Heart left ventricle (tissue), 16 donors: ENCODE results near the gene CGAS. TPM values are rescaled to one million over a fixed set of nuclear protein-coding genes. Genes with fewer than 3 reads are reported as not detected.
A peak's percentile ranks its signal among the peaks of the same experiment; 100 is the strongest.
"Not testable (repeated sequence)": the region's sequence is repeated elsewhere in the genome, so short reads cannot be mapped to it uniquely, and the experiment has no call there.

ENCODE experiments used
- ATAC-seq, 4 donors: fragments of 200-7000 bp; cut with Tn5 transposase; one replicate each; pipeline ENCODE4 v1.9.1; 2020 to 2022; ENCODE audit warnings: moderate library complexity in 4 of 4, mild to moderate bottlenecking in 3 of 4, moderate number of reproducible peaks in 1 of 4
- DNase-seq, 5 donors: peaks; one replicate each; pipeline ENCODE4 v3.0.0-alpha.2; 2020
- H3K27ac ChIP-seq, 12 donors: fragments of 200-600 bp; sonication (generic) in 4 of 12; one replicate each; pipeline versions ENCODE4 v1.5.0 to v1.8.0; 2016 to 2022; ENCODE audit warnings: mild to moderate bottlenecking in 2 of 12
- H3K27me3 ChIP-seq, 9 donors: fragments of 200-600 bp; sonication (generic) in 2 of 9; one replicate each; pipeline versions ENCODE4 v1.5.1 to v1.8.0; 2016 to 2022; ENCODE audit warnings: mild to moderate bottlenecking in 3 of 9
- H3K36me3 ChIP-seq, 9 donors: fragments of 200-600 bp; sonication (generic) in 2 of 9; one replicate each; pipeline versions ENCODE4 v1.5.0 to v1.8.0; 2018 to 2022; ENCODE audit warnings: mild to moderate bottlenecking in 2 of 9
- H3K4me1 ChIP-seq, 12 donors: fragments of 200-600 bp; sonication (generic) in 4 of 12; one replicate each; pipeline versions ENCODE4 v1.5.0 to v1.8.0; 2016 to 2022; ENCODE audit warnings: mild to moderate bottlenecking in 3 of 12
- H3K4me3 ChIP-seq, 12 donors: fragments of 200-600 bp; sonication (generic) in 4 of 12; one replicate each; pipeline versions ENCODE4 v1.5.0 to v1.8.0; 2017 to 2022; ENCODE audit warnings: mild to moderate bottlenecking in 9 of 12, moderate library complexity in 4 of 12
- H3K9me3 ChIP-seq, 12 donors: fragments of 200-600 bp; sonication (generic) in 4 of 12; one replicate each; pipeline versions ENCODE4 v1.5.0 to v1.8.0; 2016 to 2022; ENCODE audit warnings: mild to moderate bottlenecking in 1 of 12
- CTCF ChIP-seq, 12 donors: fragments of 200-600 bp; sonication (generic) in 4 of 12; IDR thresholded peaks; one replicate each; pipeline versions ENCODE4 v1.5.0 to v1.8.0; 2018 to 2022; ENCODE audit warnings: antibody characterized with exemption in 12 of 12, mild to moderate bottlenecking in 5 of 12
- POLR2A ChIP-seq, 2 donors: fragments of 450-650 bp; IDR thresholded peaks; one replicate each; pipeline ENCODE4 v1.6.1; 2017; ENCODE audit warnings: antibody characterized with exemption in 2 of 2, mild to moderate bottlenecking in 2 of 2, moderate library complexity in 2 of 2
- WGBS, 4 donors: extraction: QIAGEN DNeasy Blood & Tissue Kit in 2 of 4; methylation state at CpG; one replicate each; pipeline versions ENCODE4 v1.1.5 to v1.1.7; 2013 to 2018; 5-methylcytosine and 5-hydroxymethylcytosine counted together
- intact Hi-C, 10 donors: fragments of 100-400 bp; cut with DNase I; formaldehyde crosslinking; loops; one replicate each; pipeline versions ENCODE4 v1.11.1 to v1.14.2; 2022
- polyA plus RNA-seq, 2 donors: library from polyadenylated mRNA; stranded (reverse); fragments of 200-250 nt; gene quantifications; one replicate each; pipeline ENCODE4 v1.2.3, GENCODE V29; 2013
- total RNA-seq, 9 donors: library from RNA; depleted of rRNA in 2 of 9; stranded (reverse); fragments of >200 nt in 2 of 9; fragmentation: NEBNext Ultra II Directional in 3 of 9; extraction: Animal tissue kit (Norgen Biotek cat#: 25700) in 3 of 9; gene quantifications; one replicate each; pipeline versions ENCODE4 v1.1.0 to v1.2.4, GENCODE V29; 2016 to 2023
- donor health status: ischemic (EF 13 %, LVEDD 7.1; RV severe dilation, severe dysfunction).
- donor health status: healthy with polysubstance abuse.
- donor health status: DM: no; HTN: yes; CAD: no.
- donor health status: DM: no; HTN: no; CAD: no.
- donor health status: ischemic (EF 25% LVEDD 6.9; RV normal size, moderate dysfunction).
- donor health status: ischemic (EF 25% LVEDD 5.7; RV mildly dilated, moderate dysfunction).
- donor health status: healthy.
- donor health status: DM: yes; HTN: yes; CAD: no.
- donor health status: ischemic (EF 35%, LVEDD 5.7; RV mildly dilated, moderate dysfunction).
- donor health status: nonischemic (EF 11% LVEDD 7.7; RV severe dilation, severe dysfunction).
- donor health status: DM: yes; HTN: yes; CAD: no.
- donor health status: PGD.
- donor health status: ischemic (EF 29% LVEDD 5.4; RV normal size, mild dysfunction).
- donor health status: nonischemic (EF 23%, LVEDD 6.1; RV moderate dilation, normal function).

The CGAS gene
- total and polyA plus RNA-seq, 11 donors, result 0.38 to 7.6 (median 1.1) TPM

- no peaks in the 10 kb centered on the region for H3K4me1 ChIP-seq
- no peak overlapping the region for H3K4me3 ChIP-seq
- intact Hi-C loops, result no loop called here
- ATAC-seq, result no peak
- DNase-seq, result no peak
- H3K9me3 ChIP-seq, result no peaks in the 10 kb centered on the region
- H3K27me3 ChIP-seq, result no peaks in the 10 kb centered on the region
- TF ChIP-seq POLR2A (IDR thresholded peaks at IDR 0.05) (no peak), CTCF (IDR thresholded peaks at IDR 0.05) (no peak)
- no peak overlapping the region for H3K27ac ChIP-seq
- H3K36me3 ChIP-seq, result no peaks in the 10 kb centered on the region
These were observed 51.4 kb downstream of the CGAS start for GRCh38 chr6:73400656-73401055.

GRCh38 chr6:73395875-73396274, 56.2 kb downstream of the CGAS start:
- no peak overlapping the region for H3K27ac ChIP-seq
- H3K4me3 ChIP-seq, result no peak overlapping the region
- H3K36me3 ChIP-seq, result no peaks in the 10 kb centered on the region
- WGBS, 4 donors, result 95 to 96% (median 96%) methylated on average over 10 of the region's 10 CpGs
- ATAC-seq, result no peak
- DNase-seq, result no peak
- H3K4me1 ChIP-seq, result no peaks in the 10 kb centered on the region
- H3K27me3 ChIP-seq, result no peaks in the 10 kb centered on the region
- TF ChIP-seq POLR2A (IDR thresholded peaks at IDR 0.05), result no peak
- TF ChIP-seq CTCF (IDR thresholded peaks at IDR 0.05), result no peak
- intact Hi-C loops, result no loop called here
- H3K9me3 ChIP-seq, result no peaks in the 10 kb centered on the region

GRCh38 chr6:73394577-73395354, 57.3 kb downstream of the CGAS start, which contains the start of gene DDX43:
TSS of gene DDX43 (plus strand) at chr6:73394828. CDS start at chr6:73394906, 78 bp downstream.
- intact Hi-C loops, result no loop called here
- H3K9me3 ChIP-seq, result no peaks in the 10 kb centered on the region
- DNase-seq (peak in 4 of 5 donors; percentile 28 to 80 (median 42)), ATAC-seq (peak; percentile 51 to 94 (median 74))
- no peaks in the 10 kb centered on the region for H3K4me1 ChIP-seq
- H3K36me3 ChIP-seq, result no peaks in the 10 kb centered on the region
- WGBS, 4 donors, result 63 to 81% (median 78%) methylated on average over 53 to 54 of the region's 54 CpGs
- H3K27ac ChIP-seq, result peak within 1 kb of the TSS in 3 of 12 donors; percentile 40 to 80 (median 58)
- no peaks in the 10 kb centered on the region for H3K27me3 ChIP-seq
- H3K4me3 ChIP-seq, result peak within 1 kb of the TSS in 8 of 12 donors; percentile 15 to 62 (median 42)
- no peak for TF ChIP-seq POLR2A (IDR thresholded peaks at IDR 0.05)
- no peak for TF ChIP-seq CTCF (IDR thresholded peaks at IDR 0.05)

GRCh38 chr6:73393278-73393677, 58.8 kb downstream of the CGAS start:
- H3K4me3 ChIP-seq, result no peak overlapping the region

GRCh38 chr6:73392188-73392587, 59.9 kb downstream of the CGAS start:
- H3K4me1 ChIP-seq, result peaks cover 0 to 11% (median 0%) of the 10 kb centered on the region in 12 donors
- H3K27me3 ChIP-seq, H3K4me3 ChIP-seq, H3K36me3 ChIP-seq, intact Hi-C loops, H3K27ac ChIP-seq, DNase-seq, ATAC-seq, H3K9me3 ChIP-seq: not testable (repeated sequence)
- 65 to 75% (median 71%) methylated on average over 4 of the region's 4 CpGs for WGBS, 4 donors

More at GRCh38 chr6:73393278-73393677, 58.8 kb downstream of the CGAS start:
- WGBS, 4 donors, result 89 to 93% (median 93%) methylated on average over 3 of the region's 3 CpGs
- H3K4me1 ChIP-seq, result peaks cover 0 to 11% (median 0%) of the 10 kb centered on the region in 12 donors
- TF ChIP-seq CTCF (IDR thresholded peaks at IDR 0.05), result no peak
- TF ChIP-seq POLR2A (IDR thresholded peaks at IDR 0.05), result no peak
- intact Hi-C loops, result no loop called here
- H3K27me3 ChIP-seq, result no peaks in the 10 kb centered on the region
- ATAC-seq (no peak), DNase-seq (no peak)
- no peaks in the 10 kb centered on the region for H3K9me3 ChIP-seq
- H3K27ac ChIP-seq, result no peak overlapping the region
- H3K36me3 ChIP-seq, result no peaks in the 10 kb centered on the region
